PC-9 (cell line): ENCODE measurements around the gene SLC24A1.

ENCODE experiments used
- CTCF ChIP-seq: fragments of 200-600 bp; sonication (generic); conservative IDR thresholded peaks from 2 replicates; pipeline ENCODE4 v1.6.1; 2017; ENCODE audit warnings: mixed run types, antibody characterized with exemption, mild to moderate bottlenecking, moderate library complexity
- EZH2 ChIP-seq: fragments of 200-600 bp; sonication (generic); IDR thresholded peaks from 2 replicates; pipeline ENCODE4 v1.8.0; 2017; ENCODE audit warnings: antibody characterized with exemption, low read depth

GRCh38 chr15:65695081-65695480 lies 73.3 kb downstream of the SLC24A1 start:
- TF ChIP-seq CTCF (no peak), EZH2 (no peak)
